ENCODE results near the gene LMF2.

The LMF2 gene

GRCh38 chr22:50502628-50503474 lies 4.7 kb downstream of the LMF2 start:
- no peak for DNase-seq

GRCh38 chr22:50502096-50502495 lies 5.4 kb downstream of the LMF2 start:
- DNase-seq: no peak

GRCh38 chr22:50500452-50500851 lies 7.0 kb downstream of the LMF2 start:
- no peak for DNase-seq

GRCh38 chr22:50498322-50498890 lies 9.1 kb downstream of the LMF2 start:
- peak; percentile 67 to 68 for DNase-seq

GRCh38 chr22:50497093-50497492 lies 10.4 kb downstream of the LMF2 start:
- DNase-seq: no peak

GRCh38 chr22:50490531-50491308 lies 16.8 kb downstream of the LMF2 start:
- no peak for DNase-seq

- no peak for DNase-seq
These were observed 17.9 kb downstream of the LMF2 start for GRCh38 chr22:50489363-50490243.

- no peak for DNase-seq
These were observed 18.6 kb downstream of the LMF2 start for GRCh38 chr22:50488886-50489285.

GRCh38 chr22:50488006-50488677 lies 19.4 kb downstream of the LMF2 start:
- no peak for DNase-seq

GRCh38 chr22:50487290-50488005 lies 20.1 kb downstream of the LMF2 start:
- no peak for DNase-seq

- no peak for DNase-seq
These were observed 20.8 kb downstream of the LMF2 start, which contains the start of gene MIOX for GRCh38 chr22:50486561-50487289. MIOX (plus strand) TSS chr22:50486859; CDS start chr22:50486898, 39 bp downstream.

- no peak for DNase-seq
These were observed 22.0 kb downstream of the LMF2 start for GRCh38 chr22:50485221-50486131.

GRCh38 chr22:50483977-50484853 lies 23.3 kb downstream of the LMF2 start:
- no peak for DNase-seq

- DNase-seq: no peak
These were observed 23.9 kb downstream of the LMF2 start for GRCh38 chr22:50483556-50483955.

- DNase-seq: no peak
These were observed 24.4 kb downstream of the LMF2 start for GRCh38 chr22:50483106-50483505.

- no peak for DNase-seq
These were observed 25.1 kb downstream of the LMF2 start for GRCh38 chr22:50482107-50483074.

- DNase-seq: peak; percentile 57 to 59
These were observed 25.9 kb downstream of the LMF2 start, which contains the start of gene ADM2 for GRCh38 chr22:50481440-50482106. ADM2 (plus strand) TSS chr22:50481543; CDS start chr22:50481848, 305 bp downstream.
